Measurements from ENCODE around the gene DISC1. TPM values are rescaled to one million over a fixed set of nuclear protein-coding genes. Genes with fewer than 3 reads are reported as not detected.
"Not testable (repeated sequence)": the region's sequence is repeated elsewhere in the genome, so short reads cannot be mapped to it uniquely, and the experiment has no call there.

Gene DISC1
- total and polyA plus RNA-seq, 2 donors (not counting 1 experiment from before 2014, with no cell fraction given) = 2.7 to 4.3 TPM

GRCh38 chr1:231634323-231635013 is 7.9 kb downstream of the DISC1 start:
- Histone ChIP-seq H3K36me3 (replicated peaks in 1 of 2; ENCODE audit: control extremely low read depth in 1 of 2, control insufficient read depth in 1 of 2, extremely low read depth in 1 of 2, insufficient read depth in 2 of 2, low read length in 1 of 2) (peaks cover 0 to 3% of the 10 kb centered on the region in 2 experiments), H2AFZ (ENCODE audit: insufficient read depth, low read depth, low read length, poor library complexity, severe bottlenecking) (no peak overlapping the region), H3K4me2 (replicated peaks; ENCODE audit: low read depth, low read length, poor library complexity, severe bottlenecking) (no peak overlapping the region), H3K79me2 (ENCODE audit: control insufficient read depth, insufficient read depth, low read length) (peaks cover 6% of the 10 kb centered on the region), H3K9me3 (ENCODE audit: control extremely low read depth in 1 of 3, control insufficient read depth in 2 of 3, insufficient read depth in 1 of 3, low read length in 2 of 3) (no peaks in the 10 kb centered on the region), H3K4me3 (ENCODE audit: control extremely low read depth in 1 of 5, extremely low read depth in 1 of 5, insufficient read depth in 1 of 5, low read depth in 2 of 5, low read length in 4 of 5) (no peak overlapping the region), H3K4me1 (ENCODE audit: control insufficient read depth in 2 of 2, insufficient read depth in 2 of 2, low read length in 2 of 2) (no peaks in the 10 kb centered on the region), H3K27me3 (replicated peaks in 1 of 4; ENCODE audit: control extremely low read depth in 1 of 4, control insufficient read depth in 3 of 4, insufficient read depth in 4 of 4, low read length in 3 of 4) (no peaks in the 10 kb centered on the region), H3K27ac (ENCODE audit: low read length in 2 of 2) (no peak overlapping the region), H4K20me1 (ENCODE audit: control insufficient read depth, insufficient read depth, low read length, poor library complexity, severe bottlenecking) (no peaks in the 10 kb centered on the region), H3K9ac (ENCODE audit: low read length) (no peak overlapping the region)
- intact Hi-C loops (cut with micrococcal nuclease) = no loop called here
- CTCF ChIA-PET = no interaction called here
- Mint-ChIP-seq H3K27ac (no peak overlapping the region), H3K27me3 (no peaks in the 10 kb centered on the region), H3K9me3 (ENCODE audit: insufficient read depth) (no peaks in the 10 kb centered on the region), H3K4me1 (no peaks in the 10 kb centered on the region), H3K4me3 (no peak overlapping the region)
- POLR2A ChIA-PET = interaction anchor here (0.5 kb wide), 1 partner anchor 26 kb away, joined by 10 read pairs; no protein-coding TSS in a partner anchor
- 100% methylated on average over 3 of the region's 6 CpGs for WGBS (ENCODE audit: insufficient coverage)
- ATAC-seq (ENCODE audit: low read depth) = no peak
- DNase-seq = no peak
- no peak for TF ChIP-seq EZH2 (IDR thresholded peaks at IDR 0.05; ENCODE audit: borderline replicate concordance, insufficient read depth, low read depth, low read length, poor library complexity, severe bottlenecking)
- TF ChIP-seq, protein P1, sequence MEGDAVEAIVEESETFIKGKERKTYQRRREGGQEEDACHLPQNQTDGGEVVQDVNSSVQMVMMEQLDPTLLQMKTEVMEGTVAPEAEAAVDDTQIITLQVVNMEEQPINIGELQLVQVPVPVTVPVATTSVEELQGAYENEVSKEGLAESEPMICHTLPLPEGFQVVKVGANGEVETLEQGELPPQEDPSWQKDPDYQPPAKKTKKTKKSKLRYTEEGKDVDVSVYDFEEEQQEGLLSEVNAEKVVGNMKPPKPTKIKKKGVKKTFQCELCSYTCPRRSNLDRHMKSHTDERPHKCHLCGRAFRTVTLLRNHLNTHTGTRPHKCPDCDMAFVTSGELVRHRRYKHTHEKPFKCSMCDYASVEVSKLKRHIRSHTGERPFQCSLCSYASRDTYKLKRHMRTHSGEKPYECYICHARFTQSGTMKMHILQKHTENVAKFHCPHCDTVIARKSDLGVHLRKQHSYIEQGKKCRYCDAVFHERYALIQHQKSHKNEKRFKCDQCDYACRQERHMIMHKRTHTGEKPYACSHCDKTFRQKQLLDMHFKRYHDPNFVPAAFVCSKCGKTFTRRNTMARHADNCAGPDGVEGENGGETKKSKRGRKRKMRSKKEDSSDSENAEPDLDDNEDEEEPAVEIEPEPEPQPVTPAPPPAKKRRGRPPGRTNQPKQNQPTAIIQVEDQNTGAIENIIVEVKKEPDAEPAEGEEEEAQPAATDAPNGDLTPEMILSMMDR (IDR thresholded peaks at IDR 0.05) = no peak

GRCh38 chr1:231636157-231636556 is 9.6 kb downstream of the DISC1 start:
- Histone ChIP-seq H3K36me3 (replicated peaks in 1 of 2; ENCODE audit: control extremely low read depth in 1 of 2, control insufficient read depth in 1 of 2, extremely low read depth in 1 of 2, insufficient read depth in 2 of 2, low read length in 1 of 2) (no peaks in the 10 kb centered on the region), H3K4me3 (ENCODE audit: control extremely low read depth in 1 of 5, extremely low read depth in 1 of 5, insufficient read depth in 1 of 5, low read depth in 2 of 5, low read length in 4 of 5) (no peak overlapping the region), H3K27ac (ENCODE audit: low read length in 2 of 2) (no peak overlapping the region), H2AFZ (ENCODE audit: insufficient read depth, low read depth, low read length, poor library complexity, severe bottlenecking) (no peak overlapping the region), H4K20me1 (ENCODE audit: control insufficient read depth, insufficient read depth, low read length, poor library complexity, severe bottlenecking) (no peaks in the 10 kb centered on the region), H3K27me3 (replicated peaks in 1 of 4; ENCODE audit: control extremely low read depth in 1 of 4, control insufficient read depth in 3 of 4, insufficient read depth in 4 of 4, low read length in 3 of 4) (no peaks in the 10 kb centered on the region), H3K9me3 (ENCODE audit: control extremely low read depth in 1 of 3, control insufficient read depth in 2 of 3, insufficient read depth in 1 of 3, low read length in 2 of 3) (no peaks in the 10 kb centered on the region), H3K9ac (ENCODE audit: low read length) (no peak overlapping the region), H3K4me2 (replicated peaks; ENCODE audit: low read depth, low read length, poor library complexity, severe bottlenecking) (no peak overlapping the region), H3K79me2 (ENCODE audit: control insufficient read depth, insufficient read depth, low read length) (peaks cover 9% of the 10 kb centered on the region), H3K4me1 (ENCODE audit: control insufficient read depth in 2 of 2, insufficient read depth in 2 of 2, low read length in 2 of 2) (no peaks in the 10 kb centered on the region)
- no peaks in the 10 kb centered on the region for H3K27me3 Mint-ChIP-seq
- ChIA-PET POLR2A (no interaction called here), CTCF (no interaction called here)
- H3K27ac Mint-ChIP-seq = no peak overlapping the region
- WGBS (ENCODE audit: insufficient coverage) = no CpG with 5 or more reads among the region's 4 CpGs
- intact Hi-C loops (cut with micrococcal nuclease) = no loop called here
- no peaks in the 10 kb centered on the region for H3K9me3 Mint-ChIP-seq (ENCODE audit: insufficient read depth)
- DNase-seq = no peak
- ATAC-seq (ENCODE audit: low read depth) = no peak
- no peaks in the 10 kb centered on the region for H3K4me1 Mint-ChIP-seq
- TF ChIP-seq, protein P1 (IDR thresholded peaks at IDR 0.05) = no peak
- TF ChIP-seq EZH2 (IDR thresholded peaks at IDR 0.05; ENCODE audit: borderline replicate concordance, insufficient read depth, low read depth, low read length, poor library complexity, severe bottlenecking) = no peak
- H3K4me3 Mint-ChIP-seq = no peak overlapping the region

- H3K9me3 ChIP-seq (ENCODE audit: control extremely low read depth in 1 of 3, control insufficient read depth in 2 of 3, insufficient read depth in 1 of 3, low read length in 2 of 3); H3K4me3 ChIP-seq (ENCODE audit: control extremely low read depth in 1 of 5, extremely low read depth in 1 of 5, insufficient read depth in 1 of 5, low read depth in 2 of 5, low read length in 4 of 5); H3K79me2 ChIP-seq (ENCODE audit: control insufficient read depth, insufficient read depth, low read length); H3K27ac ChIP-seq (ENCODE audit: low read length in 2 of 2); H3K27ac Mint-ChIP-seq; H3K36me3 ChIP-seq (replicated peaks in 1 of 2; ENCODE audit: control extremely low read depth in 1 of 2, control insufficient read depth in 1 of 2, extremely low read depth in 1 of 2, insufficient read depth in 2 of 2, low read length in 1 of 2); POLR2A ChIA-PET; ATAC-seq (ENCODE audit: low read depth); H2AFZ ChIP-seq (ENCODE audit: insufficient read depth, low read depth, low read length, poor library complexity, severe bottlenecking); CTCF ChIA-PET; DNase-seq; H4K20me1 ChIP-seq (ENCODE audit: control insufficient read depth, insufficient read depth, low read length, poor library complexity, severe bottlenecking); H3K4me1 Mint-ChIP-seq; intact Hi-C loops (cut with micrococcal nuclease); H3K4me3 Mint-ChIP-seq; H3K4me2 ChIP-seq (replicated peaks; ENCODE audit: low read depth, low read length, poor library complexity, severe bottlenecking); H3K9me3 Mint-ChIP-seq (ENCODE audit: insufficient read depth); H3K27me3 Mint-ChIP-seq; H3K27me3 ChIP-seq (replicated peaks in 1 of 4; ENCODE audit: control extremely low read depth in 1 of 4, control insufficient read depth in 3 of 4, insufficient read depth in 4 of 4, low read length in 3 of 4); H3K4me1 ChIP-seq (ENCODE audit: control insufficient read depth in 2 of 2, insufficient read depth in 2 of 2, low read length in 2 of 2); H3K9ac ChIP-seq (ENCODE audit: low read length): not testable (repeated sequence)
- 100% methylated on average over 1 of the region's 2 CpGs for WGBS (ENCODE audit: insufficient coverage)
Observed at GRCh38 chr1:231636922-231637321, 10.3 kb downstream of the DISC1 start.
